Stimulated activated CD4-positive, alpha-beta T cell treated with anti-CD3 and anti-CD28 coated beads, Interleukin-1b, Interleukin-23, amount 100 ng/mL, for 1 hour (primary cell): ENCODE measurements around the gene LPP.

Source experiments
- DNase-seq, 2 donors: peaks; one replicate each; pipeline ENCODE4 v3.0.0-alpha.2; 2020; ENCODE audit warnings: low read depth in 2 of 2

LPP gene

DNA sequence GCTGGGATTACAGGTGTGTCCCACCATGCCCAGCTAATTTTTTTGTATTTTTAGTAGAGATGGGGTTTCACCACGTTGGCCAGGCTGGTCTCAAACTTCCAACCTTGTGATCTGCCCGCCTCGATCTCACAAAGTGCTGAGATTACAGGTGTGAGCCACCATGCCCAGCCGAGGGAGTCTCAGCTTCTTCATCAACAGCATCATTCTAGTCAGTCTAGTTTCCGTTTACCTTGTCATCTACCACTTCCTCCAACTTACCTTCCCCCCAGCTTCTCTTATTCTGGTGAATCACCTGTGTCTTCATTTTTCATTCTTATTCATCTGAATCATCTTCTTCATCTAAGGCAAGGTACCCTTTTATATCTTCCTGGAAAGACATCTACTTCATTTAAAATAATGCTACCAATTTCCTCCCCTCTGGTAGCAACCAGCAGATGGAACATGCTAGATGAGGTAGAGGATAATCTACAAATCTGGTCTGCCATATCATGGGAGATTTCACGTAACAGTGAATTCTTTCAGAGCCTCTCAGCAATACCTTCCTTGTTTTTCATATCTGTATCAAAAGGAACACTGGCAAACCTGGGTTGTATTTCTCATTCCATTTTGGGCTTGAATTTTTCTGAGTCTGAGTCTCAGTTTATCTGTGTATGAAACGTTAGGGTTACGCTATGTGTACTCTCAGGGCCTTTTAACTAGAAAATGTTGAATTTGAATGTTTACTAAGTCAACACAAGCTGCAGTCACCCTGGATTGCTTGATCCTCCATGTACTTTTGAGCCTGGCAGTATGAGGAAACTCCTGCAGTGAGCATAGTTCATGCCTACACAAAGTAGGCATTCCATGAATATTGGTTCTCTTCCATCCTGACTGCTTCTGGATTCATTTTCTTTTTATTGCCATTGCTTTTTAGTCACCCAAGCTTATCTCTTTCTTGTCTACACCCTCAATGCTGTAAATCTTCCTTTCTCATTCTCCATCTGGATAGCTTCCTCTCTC, 16.8 kb downstream of the LPP start:
- DNase-seq, result peak in 1 of 2 donors; percentile 30

DNA sequence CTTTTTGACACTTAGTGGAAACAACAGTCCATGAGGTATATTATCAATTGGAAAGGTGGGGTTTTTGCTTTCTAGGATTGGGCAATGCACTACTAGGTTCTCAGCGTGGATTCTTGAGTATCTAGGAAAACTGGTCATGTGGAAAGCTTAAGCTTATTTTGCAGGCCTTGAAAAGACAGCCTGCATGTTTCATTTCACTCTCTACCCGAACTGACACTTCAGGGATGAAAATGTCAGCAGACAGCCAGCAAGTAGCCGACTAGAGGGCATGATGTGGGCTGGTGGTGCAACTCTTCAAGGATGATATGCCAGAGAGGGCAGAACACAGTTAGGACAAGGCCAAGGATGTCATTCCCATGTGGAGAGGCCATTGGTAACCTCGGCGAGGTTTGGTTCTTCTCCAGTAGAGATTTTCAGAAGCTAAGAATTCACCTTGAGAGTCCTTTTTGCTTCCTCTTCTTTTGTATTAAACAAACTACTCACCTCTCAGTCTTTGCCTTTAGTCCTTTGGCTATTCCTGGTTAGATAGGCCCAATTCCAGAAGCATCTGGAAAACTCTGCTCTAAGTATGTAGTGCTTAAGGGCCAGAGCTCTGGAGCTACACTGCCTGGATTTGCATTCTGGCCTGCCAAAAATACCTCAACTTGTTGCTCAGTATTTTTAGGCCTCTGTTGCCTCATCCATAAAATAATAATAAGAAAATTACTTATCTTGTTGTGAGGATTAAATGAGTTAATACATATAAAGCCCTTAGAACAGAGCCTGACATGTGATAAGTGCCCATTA, 17.9 kb downstream of the LPP start:
- DNase-seq, result no peak

DNA sequence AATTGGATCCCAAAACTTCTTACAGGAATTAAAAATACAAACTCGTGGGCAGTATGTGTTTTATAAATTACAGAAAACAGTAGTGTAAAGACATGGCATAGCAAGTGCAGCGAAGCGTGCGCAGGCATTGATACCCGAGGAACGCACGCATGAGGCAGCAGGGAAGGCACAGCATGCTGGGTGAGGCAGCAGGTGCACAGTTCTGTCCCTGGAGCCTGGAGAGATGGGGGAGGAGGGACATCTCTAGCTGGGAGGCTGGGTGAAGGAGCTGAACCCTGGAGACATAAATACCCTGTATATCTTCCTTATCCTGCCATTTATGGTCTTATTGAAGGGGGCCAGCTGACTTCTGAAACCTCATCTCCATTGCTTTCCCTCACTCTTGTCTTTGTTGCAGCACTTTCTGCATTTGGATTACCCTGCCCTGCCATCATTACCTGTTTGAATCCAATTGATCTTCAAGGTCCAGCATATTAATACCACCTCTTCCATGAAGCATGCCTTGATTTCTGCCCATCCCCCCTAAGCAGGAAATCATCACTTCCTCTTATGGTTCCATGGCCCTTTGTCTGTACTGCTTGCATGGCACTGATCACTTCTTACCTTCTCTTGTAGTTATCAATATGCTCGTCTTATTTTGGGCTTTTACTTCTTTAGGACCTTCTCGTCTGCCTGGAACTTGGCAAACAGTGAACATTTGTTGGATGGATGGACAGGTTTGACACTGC, 20.5 kb downstream of the LPP start:
- DNase-seq, result no peak

DNA sequence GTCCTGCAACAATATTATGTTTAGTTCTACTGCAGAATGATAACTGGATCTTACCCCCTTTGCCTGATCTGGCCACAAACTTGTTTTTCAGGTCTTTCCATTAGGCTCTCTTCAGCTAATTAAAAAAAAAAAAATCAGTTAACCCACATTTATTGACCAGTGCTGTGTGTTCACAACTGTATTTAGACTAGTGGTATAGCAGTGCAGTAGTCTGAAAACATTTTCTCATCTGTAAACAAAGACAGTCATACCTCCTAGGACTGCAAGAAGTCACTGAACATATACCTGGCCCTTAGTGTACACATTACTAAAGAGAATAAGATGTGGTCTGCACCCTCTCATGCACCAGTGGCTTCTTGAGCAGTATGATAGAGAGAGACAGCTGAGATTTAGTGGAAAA, 22.5 kb downstream of the LPP start:
- DNase-seq, result no peak

DNA sequence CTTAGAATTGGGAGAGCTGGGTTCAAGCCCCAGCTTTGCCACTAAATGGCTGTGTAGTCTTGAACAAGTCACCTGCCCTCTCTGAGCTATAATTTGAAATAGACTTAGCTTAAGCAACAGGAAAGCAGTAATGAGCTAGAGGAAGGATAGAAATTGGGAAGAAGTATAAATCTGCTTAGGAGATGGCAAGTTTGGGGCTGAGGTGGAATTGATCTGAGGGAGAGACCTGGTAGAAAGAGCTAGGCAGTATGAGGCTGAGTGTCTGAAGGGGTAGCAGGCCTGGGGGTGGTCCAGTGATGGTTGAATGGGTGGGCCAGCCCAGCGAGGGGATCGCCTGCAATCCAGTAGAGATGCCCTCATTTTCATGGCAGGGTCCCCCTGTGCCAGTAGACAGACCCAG, 22.9 kb downstream of the LPP start:
- no peak for DNase-seq

DNA sequence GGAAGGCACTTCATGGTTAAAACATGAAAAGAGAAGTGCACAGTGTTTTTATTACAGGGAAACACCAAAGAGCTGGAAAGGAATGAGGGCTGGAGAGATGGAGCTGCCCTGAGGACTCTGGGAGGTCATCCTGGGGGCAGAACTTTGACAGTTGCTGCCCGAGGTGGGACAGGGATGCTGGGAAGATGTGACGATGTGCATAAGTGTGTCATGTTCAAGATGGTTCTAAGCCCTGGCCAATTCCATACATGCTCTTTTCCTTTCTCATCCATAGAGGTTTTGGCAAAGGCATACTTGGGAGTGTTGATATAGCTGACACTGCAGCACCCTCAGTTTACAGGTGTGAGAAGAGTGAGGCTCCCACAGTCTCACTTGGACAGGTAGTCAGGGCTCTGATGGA, 23.8 kb downstream of the LPP start:
- no peak for DNase-seq

DNA sequence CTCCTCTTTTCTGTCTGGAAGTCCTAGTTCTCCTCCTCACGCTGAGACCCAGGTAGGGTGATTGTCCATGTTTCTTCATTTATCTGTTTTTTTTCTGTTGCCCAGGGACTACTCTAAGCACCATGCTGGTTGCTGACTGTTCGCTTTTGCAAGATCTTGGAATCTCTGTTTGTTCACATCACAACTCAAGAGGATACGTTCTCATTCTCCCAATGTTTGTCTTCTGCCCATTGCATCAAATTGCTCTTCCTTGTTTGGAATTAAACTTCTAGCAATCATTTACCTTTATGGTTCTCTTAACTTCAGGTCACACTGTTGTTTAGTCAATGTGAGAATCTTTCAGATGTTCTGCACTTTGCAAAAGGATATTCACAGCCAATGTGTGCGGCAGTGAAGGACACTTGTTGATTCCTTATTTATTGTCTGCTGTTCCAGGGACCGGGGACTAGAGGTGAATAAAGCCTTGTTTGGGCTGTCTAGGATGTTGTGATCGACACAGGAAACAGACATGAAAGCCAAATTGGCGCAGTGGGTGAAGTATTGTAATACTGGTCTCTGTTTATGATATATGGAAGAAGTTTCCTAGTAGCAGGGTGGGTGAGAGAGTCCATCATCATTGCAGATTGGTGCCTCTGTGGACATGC, 24.5 kb downstream of the LPP start:
- no peak for DNase-seq

DNA sequence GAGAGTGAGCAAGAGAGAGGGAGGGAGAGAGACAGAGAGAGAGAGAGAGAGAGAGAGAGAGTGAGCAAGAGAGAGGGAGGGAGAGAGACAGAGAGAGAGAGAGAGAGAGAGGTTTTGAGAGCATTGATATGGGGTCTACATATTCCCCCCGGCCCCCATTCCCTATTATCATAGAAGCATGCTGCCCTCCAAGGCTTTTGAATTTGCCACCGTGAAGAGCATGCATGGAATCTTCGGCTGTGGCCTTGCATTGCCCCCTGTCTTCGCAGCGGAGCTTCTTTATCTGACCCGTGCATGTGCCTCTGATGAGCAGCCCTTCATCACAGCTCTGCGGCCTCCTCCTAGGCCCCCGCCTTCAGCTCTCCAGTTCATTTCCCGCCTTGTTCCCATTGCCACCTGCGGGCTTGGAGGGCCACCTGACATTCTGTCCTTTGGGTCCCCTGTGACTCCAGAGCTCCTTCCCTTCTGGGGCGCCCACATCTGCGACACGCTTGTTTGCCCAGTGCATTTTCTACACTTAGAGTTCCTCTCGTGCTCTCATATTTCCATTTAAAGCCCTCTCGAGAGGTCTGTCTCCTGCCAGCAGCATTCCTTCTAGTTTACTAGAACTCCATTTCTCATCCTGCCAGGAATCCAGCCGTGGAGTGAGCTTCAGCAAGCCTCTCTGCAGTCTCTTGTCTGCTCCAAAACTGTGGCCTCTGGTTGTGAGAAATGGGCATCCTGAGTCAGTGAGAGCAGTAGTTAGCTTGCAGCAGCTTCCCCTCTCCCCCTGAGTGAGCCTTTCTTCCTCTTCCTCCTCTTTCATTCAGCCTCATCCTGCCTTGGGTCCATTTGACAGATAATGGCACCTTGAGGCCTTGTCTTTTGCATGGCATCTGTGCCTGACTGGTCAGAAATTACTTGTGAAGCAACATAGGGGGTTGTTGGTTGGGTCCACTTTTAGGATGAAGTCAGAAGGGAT, 25.3 kb downstream of the LPP start:
- no peak for DNase-seq

DNA sequence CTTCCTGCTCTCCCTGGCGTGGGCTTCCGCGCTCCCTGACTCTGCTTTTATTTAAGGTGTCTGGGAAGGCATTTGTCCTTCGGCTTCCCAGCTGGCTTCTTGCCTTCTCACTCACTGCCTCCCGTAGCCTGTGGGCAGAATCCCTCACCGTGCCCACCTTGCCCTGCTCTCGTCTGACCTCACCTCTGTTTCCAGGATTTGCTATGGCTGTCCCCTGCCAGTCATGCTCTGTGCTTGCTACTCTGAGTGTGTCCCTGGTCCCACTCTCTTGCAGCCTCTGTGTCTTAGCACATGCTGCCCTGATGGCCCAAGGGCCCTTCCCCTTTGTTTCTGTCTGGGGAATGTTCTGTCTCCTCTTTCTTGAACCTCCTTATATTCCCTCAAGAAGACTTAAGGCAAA, 26.2 kb downstream of the LPP start:
- DNase-seq, result no peak

DNA sequence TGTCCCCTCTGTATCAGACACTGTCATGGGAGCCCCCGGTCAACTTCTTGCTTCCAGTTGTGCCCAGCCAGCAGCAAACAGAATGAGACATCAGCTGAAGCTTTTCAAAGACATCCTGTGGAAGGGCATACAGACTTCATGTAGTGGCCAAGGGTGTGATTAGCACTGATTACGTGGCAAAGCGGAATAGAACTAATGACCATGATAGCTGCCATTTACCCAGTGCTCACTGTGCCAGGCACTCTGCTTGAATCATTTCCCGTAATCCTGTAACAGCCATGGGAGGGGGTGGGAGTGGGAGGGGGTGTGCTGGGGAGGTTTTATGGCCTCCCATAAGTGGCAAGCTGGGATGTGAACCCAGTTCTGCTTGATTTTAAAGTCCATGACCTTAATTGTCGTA, 29.5 kb downstream of the LPP start:
- DNase-seq, result no peak

DNA sequence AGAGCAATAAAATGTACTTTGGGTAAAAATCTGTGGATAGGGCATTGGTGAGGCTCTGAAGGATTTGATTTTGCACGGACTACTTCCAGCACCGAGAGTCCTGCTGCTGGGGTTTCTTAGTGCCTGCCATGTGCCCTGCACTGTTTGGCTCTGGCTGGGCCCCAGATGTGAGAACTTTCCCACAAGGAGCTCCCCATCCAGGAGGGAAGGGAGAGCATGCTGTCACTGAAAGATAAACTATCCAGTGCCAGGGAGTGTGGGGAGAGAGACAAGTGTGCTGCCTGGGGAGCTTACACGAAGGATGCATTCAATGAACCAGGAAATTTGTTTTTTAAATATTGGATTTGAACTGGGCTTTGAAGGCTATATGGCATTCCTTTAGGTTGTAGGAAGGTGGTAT, 30.2 kb downstream of the LPP start:
- DNase-seq, result no peak

DNA sequence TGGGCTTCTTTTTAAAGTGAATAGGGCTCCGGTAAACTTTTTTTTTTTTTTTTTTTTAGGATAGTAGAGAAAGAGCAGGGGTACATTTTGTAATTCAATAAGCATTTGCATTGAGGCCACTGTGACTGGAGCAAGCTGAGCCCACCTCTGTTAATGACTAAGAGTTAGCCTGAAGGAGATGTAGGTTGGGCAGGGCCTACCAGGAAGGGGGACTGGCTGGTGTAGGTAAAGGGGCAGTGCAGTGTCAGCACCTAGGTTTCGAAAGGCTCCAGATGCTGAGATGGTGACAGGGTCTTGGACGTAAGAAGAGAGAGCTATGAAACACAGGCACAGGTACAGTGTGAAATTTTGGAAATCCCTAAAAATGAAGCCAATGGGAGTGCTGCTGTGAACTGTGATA, 30.7 kb downstream of the LPP start:
- no peak for DNase-seq

DNA sequence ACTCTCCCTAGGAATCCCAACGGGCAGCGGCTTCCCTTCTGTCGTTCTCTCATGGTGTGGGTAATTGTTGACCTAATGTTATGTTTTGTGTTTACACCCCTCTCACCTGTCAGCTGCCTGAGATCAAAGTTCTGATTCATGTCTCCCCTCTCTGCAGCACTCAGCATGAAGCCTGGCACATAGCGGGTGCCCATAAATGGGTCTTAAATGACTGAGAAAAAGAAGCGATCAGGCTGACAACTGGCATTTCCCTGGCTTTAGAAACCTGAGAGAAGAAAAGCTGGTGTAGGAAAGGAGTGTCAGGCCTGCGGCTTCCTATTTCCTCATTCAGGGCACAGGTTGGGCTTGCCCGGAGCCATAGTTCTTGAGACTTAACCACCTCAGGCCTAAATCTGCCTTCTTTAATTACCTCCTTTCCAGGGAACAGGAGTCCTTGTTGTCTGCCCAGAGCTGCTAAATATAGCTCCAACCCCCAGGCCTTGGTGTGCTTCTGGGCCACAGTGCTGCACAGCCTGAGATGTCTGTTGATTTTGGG, 31.8 kb downstream of the LPP start:
- no peak for DNase-seq

DNA sequence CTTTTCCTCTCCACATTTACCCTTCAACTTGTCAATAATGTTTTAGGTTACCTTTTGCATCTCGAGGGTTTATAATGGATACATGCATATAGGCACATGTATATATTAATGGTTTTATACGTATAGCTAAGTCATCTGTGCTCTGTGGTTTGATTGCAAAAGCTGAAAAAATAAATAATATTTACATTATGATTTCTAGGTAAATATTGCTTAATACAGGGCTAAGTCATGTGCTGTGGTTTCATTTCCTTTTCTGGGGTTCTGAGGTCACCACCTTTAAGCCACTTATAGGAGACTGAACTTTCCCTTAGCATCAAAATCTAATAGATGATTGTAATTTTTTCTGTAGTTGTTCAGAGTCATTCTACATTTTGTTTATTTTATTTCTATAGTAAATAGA, 33.1 kb downstream of the LPP start:
- DNase-seq, result no peak

DNA sequence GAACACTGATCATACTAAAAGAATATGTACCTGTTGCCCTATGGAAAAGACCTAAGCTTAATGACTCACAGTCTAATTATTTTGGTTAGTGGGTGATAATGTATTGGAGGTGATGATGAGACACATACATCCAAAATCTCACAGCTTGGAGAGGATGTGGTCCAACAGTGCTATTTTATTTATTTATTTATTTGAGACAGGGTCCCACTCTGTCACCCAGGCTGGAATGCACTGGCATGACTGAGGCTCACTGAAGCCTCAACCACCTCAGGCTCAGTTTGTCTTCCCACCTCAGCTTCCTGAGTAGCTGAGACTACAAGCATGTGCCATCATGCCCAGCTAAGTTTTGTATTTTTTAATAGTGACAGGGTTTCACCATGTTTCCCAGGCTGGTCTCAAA, 35.0 kb downstream of the LPP start:
- no peak for DNase-seq

DNA sequence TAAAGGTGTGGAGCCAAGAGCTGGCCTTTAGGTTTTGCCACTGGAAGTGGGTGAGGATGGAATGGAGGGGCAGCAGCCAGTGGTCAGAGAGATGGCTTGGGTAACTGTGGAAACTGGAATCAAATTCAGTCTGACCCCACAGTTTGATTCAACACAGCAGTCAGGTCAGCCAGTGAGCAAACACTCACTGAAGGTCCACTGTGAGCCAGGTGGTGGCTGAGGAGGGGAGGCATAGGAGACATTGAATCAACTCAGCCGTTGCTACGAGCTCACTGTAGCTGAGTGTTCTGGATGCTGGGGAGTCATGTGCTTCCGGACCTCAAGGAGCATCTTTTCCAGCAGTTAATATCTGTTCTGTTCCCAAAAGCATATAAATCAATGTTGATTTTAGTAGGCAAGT, 37.5 kb downstream of the LPP start:
- no peak for DNase-seq

DNA sequence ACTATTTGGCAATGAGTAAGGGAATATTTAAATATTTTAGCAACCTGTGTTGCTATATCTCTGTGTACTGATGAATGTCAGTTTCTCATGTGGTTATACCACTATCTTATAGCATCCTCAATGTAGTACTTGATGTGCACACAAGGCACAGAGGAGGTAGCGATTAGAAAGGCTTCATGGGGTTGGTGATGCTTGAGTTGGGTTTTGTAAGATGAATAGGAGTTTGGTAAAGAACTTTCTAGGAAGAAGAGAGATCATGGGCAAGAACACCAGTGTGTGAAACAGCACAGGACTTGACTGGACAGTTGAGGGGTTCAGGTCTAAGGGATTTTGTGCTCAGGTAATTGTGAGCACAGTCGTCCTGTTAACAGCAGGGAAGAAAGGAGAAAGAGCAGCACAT, 38.1 kb downstream of the LPP start:
- no peak for DNase-seq

DNA sequence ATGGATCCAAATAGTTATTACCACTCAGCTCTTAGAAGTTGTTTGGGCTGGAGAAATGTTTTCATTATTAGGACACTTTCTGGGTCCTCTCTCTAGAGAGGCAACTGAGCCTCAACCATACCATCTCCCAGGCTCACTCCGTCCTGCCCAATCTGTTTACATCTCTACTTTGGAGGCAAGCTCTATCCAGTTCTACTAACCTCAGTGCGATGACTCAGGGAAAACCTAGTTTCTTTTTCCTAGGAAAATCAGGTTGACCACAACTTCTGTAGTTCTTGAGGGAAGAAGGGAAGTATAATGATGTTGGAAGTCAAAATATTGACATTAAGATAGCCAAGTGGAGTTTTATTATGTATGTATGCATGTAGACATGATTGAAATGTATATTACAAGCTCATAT, 40.4 kb downstream of the LPP start:
- DNase-seq, result no peak

DNA sequence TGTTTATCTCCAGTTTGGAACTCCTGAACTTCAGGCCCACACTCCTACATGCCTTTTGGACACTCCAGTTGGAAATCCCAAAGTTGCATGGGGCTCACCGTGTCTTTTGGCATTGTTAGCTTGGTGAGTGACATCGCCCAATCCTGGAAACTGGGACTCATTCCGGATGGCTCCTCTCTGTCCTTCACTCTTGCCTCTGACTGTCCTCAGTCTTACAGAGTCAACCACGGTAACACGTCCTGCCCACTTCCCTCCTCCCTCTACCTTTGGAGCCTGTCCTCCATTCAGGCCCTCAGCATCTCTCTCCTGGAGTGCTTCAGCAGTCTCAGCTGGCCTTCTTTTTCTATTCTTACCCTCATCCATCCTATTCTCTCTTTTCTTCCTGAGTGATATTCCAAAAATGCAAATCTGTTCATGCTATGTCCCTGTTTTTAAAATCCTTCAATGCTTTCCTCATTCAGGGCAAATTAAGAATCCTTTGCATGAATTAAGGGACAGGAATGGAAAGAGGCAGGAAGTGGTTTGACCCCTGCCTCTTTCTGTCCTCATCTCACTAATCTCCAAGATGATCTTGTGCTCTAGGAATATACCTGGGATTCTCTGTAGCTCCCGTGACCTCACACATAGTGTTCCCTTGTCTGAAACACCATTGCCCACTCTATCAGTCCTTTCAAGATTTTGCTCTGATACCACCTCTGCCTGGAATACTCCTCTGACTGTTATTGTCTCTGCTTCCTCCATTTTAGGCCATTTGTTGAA, 42.5 kb downstream of the LPP start:
- DNase-seq, result no peak

DNA sequence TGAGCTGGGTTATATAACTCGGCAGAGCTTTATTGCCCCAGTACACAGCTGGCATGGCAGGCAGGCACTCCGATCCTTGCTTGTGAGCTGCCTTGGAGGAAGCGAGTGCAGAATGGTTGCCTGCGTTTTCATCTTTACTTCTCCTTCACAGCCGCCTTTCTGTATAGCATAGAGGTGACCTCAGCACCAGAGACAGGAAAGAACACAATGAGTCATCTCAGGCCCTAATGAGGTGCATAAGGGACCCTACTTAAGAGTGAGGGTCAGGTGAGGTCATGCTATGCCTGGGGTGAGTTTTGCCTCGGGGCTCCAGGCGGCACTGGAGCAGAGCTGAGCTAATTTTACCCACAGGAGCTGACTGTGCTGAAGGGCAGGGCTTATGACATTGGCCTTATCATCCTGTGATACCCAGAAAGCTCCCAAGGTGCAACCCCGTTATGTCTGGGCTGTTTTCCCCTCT, 43.5 kb downstream of the LPP start:
- DNase-seq, result no peak
